Germinal center (tissue), 1 donor: ENCODE results near the gene CCDC85C.

Experiments
- DNase-seq: peaks from one replicate; pipeline ENCODE4 v3.0.0; 2012; ENCODE audit warnings: mixed read lengths, low spot score

CCDC85C gene

GRCh38 chr14:99556134-99556791, 47.7 kb downstream of the CCDC85C start:
- no peak for DNase-seq

GRCh38 chr14:99554757-99555531, 49.1 kb downstream of the CCDC85C start:
- DNase-seq, result no peak

GRCh38 chr14:99554184-99554583, 49.8 kb downstream of the CCDC85C start:
- no peak for DNase-seq

- DNase-seq, result no peak
These were observed 51.3 kb downstream of the CCDC85C start for GRCh38 chr14:99552572-99553216.

GRCh38 chr14:99552021-99552553, 51.9 kb downstream of the CCDC85C start:
- DNase-seq, result no peak

- no peak for DNase-seq
These were observed 52.7 kb downstream of the CCDC85C start for GRCh38 chr14:99551034-99551922.

GRCh38 chr14:99550387-99550992, 53.5 kb downstream of the CCDC85C start:
- DNase-seq, result no peak

GRCh38 chr14:99549684-99550083, 54.3 kb downstream of the CCDC85C start:
- no peak for DNase-seq

GRCh38 chr14:99548871-99549515, 55.0 kb downstream of the CCDC85C start:
- DNase-seq, result no peak

- no peak for DNase-seq
These were observed 55.8 kb downstream of the CCDC85C start for GRCh38 chr14:99548255-99548654.

- no peak for DNase-seq
These were observed 57.6 kb downstream of the CCDC85C start for GRCh38 chr14:99546234-99546879.

- DNase-seq, result no peak
These were observed 58.4 kb downstream of the CCDC85C start for GRCh38 chr14:99545586-99545985.

GRCh38 chr14:99544991-99545390, 59.0 kb downstream of the CCDC85C start:
- no peak for DNase-seq

- DNase-seq, result no peak
These were observed 60.0 kb downstream of the CCDC85C start for GRCh38 chr14:99543985-99544384.

- no peak for DNase-seq
These were observed 60.6 kb downstream of the CCDC85C start for GRCh38 chr14:99543370-99543769.

GRCh38 chr14:99542566-99542965, 61.4 kb downstream of the CCDC85C start:
- no peak for DNase-seq

- no peak for DNase-seq
These were observed 62.1 kb downstream of the CCDC85C start for GRCh38 chr14:99541677-99542470.

GRCh38 chr14:99541211-99541610, 62.8 kb downstream of the CCDC85C start:
- no peak for DNase-seq

- no peak for DNase-seq
These were observed 63.6 kb downstream of the CCDC85C start for GRCh38 chr14:99540196-99541032.
